ENCODE results near the gene KRR1. TPM values are rescaled to one million over a fixed set of nuclear protein-coding genes. Genes with fewer than 3 reads are reported as not detected.

The KRR1 gene
- total RNA-seq, 2 donors from 2014 or later = 60.7 to 75.2 TPM

- H3K36me3 ChIP-seq (ENCODE audit: control insufficient read depth, insufficient read depth, low read length) = peaks cover 70% of the 10 kb centered on the region
- no peaks in the 10 kb centered on the region for H3K4me1 ChIP-seq (ENCODE audit: control insufficient read depth, insufficient read depth, low read length)
- no peaks in the 10 kb centered on the region for H3K9me3 Mint-ChIP-seq
- peaks cover 29% of the 10 kb centered on the region for H3K36me3 Mint-ChIP-seq (ENCODE audit: low read depth)
- no peaks in the 10 kb centered on the region for H3K9me3 ChIP-seq (ENCODE audit: control insufficient read depth, low read length)
- no peak overlapping the region for H3K27ac ChIP-seq (ENCODE audit: low read depth, low read length)
- no peak for DNase-seq
- no peak overlapping the region for H3K4me3 Mint-ChIP-seq
- WGBS, 2 experiments (ENCODE audit: insufficient coverage in 1 of 2, insufficient read length in 1 of 2) = 95 to 98% methylated on average over 2 to 3 of the region's 3 CpGs
- H3K9ac ChIP-seq (ENCODE audit: extremely low read depth, low read length, poor library complexity, severe bottlenecking) = no peak overlapping the region
- no peaks in the 10 kb centered on the region for H3K4me1 Mint-ChIP-seq
- no peak for TF ChIP-seq CTCF (conservative IDR thresholded peaks at IDR 0.05)
- H3K27me3 ChIP-seq (ENCODE audit: control insufficient read depth, insufficient read depth, low read length, poor library complexity, severe bottlenecking) = no peaks in the 10 kb centered on the region
- H3K4me3 ChIP-seq (ENCODE audit: low read length) = no peak overlapping the region
- H3K27ac Mint-ChIP-seq = no peak overlapping the region
- no peaks in the 10 kb centered on the region for H3K27me3 Mint-ChIP-seq (ENCODE audit: insufficient read depth)
Observed at GRCh38 chr12:75503866-75504265, 7.5 kb downstream of the KRR1 start.

GRCh38 chr12:75503459-75503858 is 8.0 kb downstream of the KRR1 start:
- Mint-ChIP-seq H3K27ac (no peak overlapping the region), H3K4me1 (no peaks in the 10 kb centered on the region), H3K27me3 (ENCODE audit: insufficient read depth) (no peaks in the 10 kb centered on the region), H3K9me3 (no peaks in the 10 kb centered on the region), H3K4me3 (no peak overlapping the region), H3K36me3 (ENCODE audit: low read depth) (peaks cover 33% of the 10 kb centered on the region)
- no peaks in the 10 kb centered on the region for H3K27me3 ChIP-seq (ENCODE audit: control insufficient read depth, insufficient read depth, low read length, poor library complexity, severe bottlenecking)
- TF ChIP-seq CTCF (conservative IDR thresholded peaks at IDR 0.05) = no peak
- DNase-seq = no peak
- WGBS, 2 experiments (ENCODE audit: insufficient coverage in 1 of 2, insufficient read length in 1 of 2) = 80 to 100% methylated on average over 2 to 3 of the region's 3 CpGs
- no peaks in the 10 kb centered on the region for H3K4me1 ChIP-seq (ENCODE audit: control insufficient read depth, insufficient read depth, low read length)
- no peak overlapping the region for H3K4me3 ChIP-seq (ENCODE audit: low read length)
- H3K9me3 ChIP-seq (ENCODE audit: control insufficient read depth, low read length) = no peaks in the 10 kb centered on the region
- peaks cover 71% of the 10 kb centered on the region for H3K36me3 ChIP-seq (ENCODE audit: control insufficient read depth, insufficient read depth, low read length)
- no peak overlapping the region for H3K9ac ChIP-seq (ENCODE audit: extremely low read depth, low read length, poor library complexity, severe bottlenecking)
- no peak overlapping the region for H3K27ac ChIP-seq (ENCODE audit: low read depth, low read length)

- WGBS, 2 experiments (ENCODE audit: insufficient coverage in 1 of 2, insufficient read length in 1 of 2) = 92 to 100% methylated on average over 1 to 2 of the region's 2 CpGs
- DNase-seq = no peak
- H3K27me3 ChIP-seq (ENCODE audit: control insufficient read depth, insufficient read depth, low read length, poor library complexity, severe bottlenecking) = no peaks in the 10 kb centered on the region
- peaks cover 19% of the 10 kb centered on the region for H3K36me3 ChIP-seq (ENCODE audit: control insufficient read depth, insufficient read depth, low read length)
- no peaks in the 10 kb centered on the region for H3K9me3 ChIP-seq (ENCODE audit: control insufficient read depth, low read length)
- peaks cover 4% of the 10 kb centered on the region for H3K36me3 Mint-ChIP-seq (ENCODE audit: low read depth)
- H3K27ac ChIP-seq (ENCODE audit: low read depth, low read length) = no peak overlapping the region
- no peak overlapping the region for H3K4me3 Mint-ChIP-seq
- H3K27me3 Mint-ChIP-seq (ENCODE audit: insufficient read depth) = no peaks in the 10 kb centered on the region
- H3K4me3 ChIP-seq (ENCODE audit: low read length) = no peak overlapping the region
- no peak overlapping the region for H3K9ac ChIP-seq (ENCODE audit: extremely low read depth, low read length, poor library complexity, severe bottlenecking)
- no peak overlapping the region for H3K27ac Mint-ChIP-seq
- peaks cover 9% of the 10 kb centered on the region for H3K4me1 Mint-ChIP-seq
- TF ChIP-seq CTCF (conservative IDR thresholded peaks at IDR 0.05) = no peak
- no peaks in the 10 kb centered on the region for H3K4me1 ChIP-seq (ENCODE audit: control insufficient read depth, insufficient read depth, low read length)
- H3K9me3 Mint-ChIP-seq = no peaks in the 10 kb centered on the region
Observed at GRCh38 chr12:75491169-75491568, 20.2 kb downstream of the KRR1 start.

Data from endodermal cell (in vitro differentiated cells).